HG03196 (cell line): ENCODE data around the gene RBBP8.

Experiments used
- ATAC-seq: cut with Tn5 transposase; IDR thresholded peaks from one replicate; pipeline ENCODE4 v1.9.1; 2021; ENCODE audit not compliant: unreplicated experiment

Gene RBBP8

DNA sequence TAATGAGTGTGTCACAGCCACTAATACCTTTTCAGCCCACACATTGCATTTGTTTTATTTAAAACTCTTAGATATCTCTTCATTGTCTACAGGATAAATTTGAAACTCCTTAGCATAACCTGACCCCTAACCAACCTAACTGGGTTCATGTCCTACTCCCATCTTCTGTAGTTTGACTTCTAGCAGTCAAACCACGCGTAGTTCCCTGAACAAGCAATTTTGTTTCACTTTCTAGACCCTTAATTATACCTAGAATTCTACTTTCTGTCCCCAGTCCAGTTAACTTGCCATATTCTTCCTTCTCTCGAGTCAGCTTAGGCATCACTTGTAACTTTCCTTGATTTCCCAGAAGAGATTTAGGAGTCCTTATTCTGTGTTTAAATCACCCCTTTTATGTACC lies 55.1 kb downstream of the RBBP8 start:
- no peak for ATAC-seq

DNA sequence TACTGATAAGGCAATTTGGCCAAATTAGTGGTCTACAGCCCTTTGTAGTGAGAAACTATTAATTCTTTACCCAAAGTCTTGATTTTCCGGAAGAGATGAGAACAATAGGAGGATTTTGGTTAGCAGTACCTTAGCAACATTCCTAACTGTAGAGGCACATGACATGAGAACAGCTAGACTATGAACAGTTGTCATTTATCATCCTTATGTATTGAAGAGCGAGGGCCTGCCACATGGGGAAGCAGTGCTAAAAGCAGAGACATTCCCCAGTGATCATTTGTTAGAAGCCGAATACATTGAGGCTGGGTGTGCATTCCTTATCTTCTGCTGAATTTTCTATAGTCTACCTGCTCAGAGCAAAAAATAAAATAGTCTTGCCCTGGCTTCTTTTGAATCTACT lies 65.2 kb downstream of the RBBP8 start:
- no peak for ATAC-seq

- no peak for ATAC-seq
These were observed 66.1 kb downstream of the RBBP8 start for GRCh38 chr18:22999212-22999611.

GRCh38 chr18:22999647-23000046 lies 66.5 kb downstream of the RBBP8 start:
- ATAC-seq, result no peak

DNA sequence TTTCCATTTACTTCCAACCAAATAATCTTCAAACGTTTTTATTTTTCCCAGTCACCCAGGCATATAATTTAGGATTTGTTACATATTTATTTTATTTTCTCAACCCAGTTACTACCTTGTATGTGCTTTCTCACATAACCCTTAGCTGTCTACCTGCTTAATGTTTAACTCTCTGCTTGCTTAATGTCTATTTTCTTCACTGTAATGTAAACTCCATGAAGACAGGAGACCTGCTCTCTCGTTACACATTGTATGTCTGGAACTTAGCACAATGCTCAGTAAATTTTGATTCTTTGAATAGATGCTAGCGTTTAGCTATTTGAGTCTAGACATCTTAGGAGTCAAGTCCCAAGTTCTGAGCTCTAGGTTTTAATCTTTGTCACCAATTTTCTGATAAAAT lies 70.2 kb downstream of the RBBP8 start:
- ATAC-seq, result no peak

- ATAC-seq, result no peak
These were observed 79.1 kb downstream of the RBBP8 start for GRCh38 chr18:23012249-23012648.

DNA sequence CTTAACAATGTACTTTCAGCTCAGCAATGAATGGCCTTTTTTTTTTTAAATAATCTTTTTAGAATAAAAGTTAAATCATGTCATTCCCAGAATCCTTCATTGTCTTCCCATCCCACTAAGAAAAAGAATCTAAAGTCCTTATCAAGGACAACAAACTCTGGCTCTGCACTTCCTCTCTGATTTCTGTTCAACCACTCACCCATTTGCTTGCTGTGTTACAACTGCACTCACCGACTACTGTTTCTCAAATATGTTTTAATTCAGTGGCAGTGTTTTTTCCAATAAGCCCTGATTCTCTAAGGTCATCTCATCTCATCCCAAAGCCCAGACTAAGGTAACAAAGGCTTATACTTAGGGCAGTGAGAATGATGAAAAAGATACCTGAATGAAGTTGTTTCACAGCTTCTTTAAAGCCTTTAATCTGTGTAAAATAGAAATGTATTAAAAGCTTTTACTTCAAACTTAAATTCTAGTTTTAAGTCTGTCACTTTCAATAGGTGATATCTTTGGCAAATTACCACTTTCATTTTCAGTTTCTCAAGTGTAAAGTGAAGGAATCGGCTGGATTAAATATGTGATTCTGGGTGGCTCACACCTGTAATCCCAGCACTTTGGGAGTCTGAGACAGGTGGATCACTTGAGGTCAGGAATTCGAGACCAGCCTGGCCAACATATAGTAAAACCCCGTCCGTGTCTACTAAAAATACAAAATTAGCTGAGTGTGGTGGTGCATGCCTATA lies 87.6 kb downstream of the RBBP8 start:
- no peak for ATAC-seq

GRCh38 chr18:23021623-23022022 lies 88.5 kb downstream of the RBBP8 start:
- ATAC-seq, result no peak

DNA sequence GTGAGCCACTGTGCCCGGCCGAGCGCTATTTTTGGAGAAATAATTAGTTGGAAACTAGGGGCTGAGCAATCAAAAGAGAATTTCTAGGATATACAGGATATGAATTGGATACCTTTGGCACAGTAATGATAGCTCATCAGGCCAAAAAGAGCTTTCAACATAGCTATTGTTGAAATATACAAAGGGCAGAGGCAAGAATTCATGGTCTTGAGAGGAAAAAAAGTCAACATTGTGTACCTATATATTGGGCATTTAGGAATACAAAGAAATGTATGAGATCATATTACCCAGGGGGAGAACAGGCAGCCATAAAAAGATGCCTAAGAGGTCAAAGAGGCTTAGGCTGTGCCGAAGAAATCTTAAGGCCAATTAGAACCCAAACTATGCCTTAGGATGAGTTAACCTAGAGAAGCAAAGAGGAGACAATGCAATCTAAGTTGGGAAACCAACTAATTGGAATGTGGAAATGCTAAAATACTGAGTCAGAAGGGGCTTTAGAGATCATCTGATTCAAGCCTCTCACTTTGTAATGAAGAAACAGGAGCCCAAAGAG lies 99.0 kb downstream of the RBBP8 start:
- ATAC-seq, result no peak

DNA sequence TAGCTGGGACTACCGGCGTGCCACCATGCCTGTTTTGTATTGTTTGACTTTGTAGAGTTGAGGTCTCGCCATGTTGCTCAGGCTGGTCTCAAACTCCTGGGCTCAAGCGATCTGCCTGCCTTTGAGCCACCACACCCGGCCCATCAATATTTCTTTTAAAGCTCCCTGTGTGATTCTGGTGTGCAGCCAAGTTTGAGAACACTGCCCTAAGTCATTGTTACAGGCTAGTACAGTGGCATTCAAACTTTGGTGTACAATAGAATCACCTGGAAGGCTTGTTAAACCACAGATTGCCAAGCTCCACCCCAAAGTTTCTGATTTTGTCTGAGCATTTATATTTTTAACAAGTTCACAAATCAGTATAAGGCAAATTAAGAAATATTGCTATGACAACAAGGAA lies 99.9 kb downstream of the RBBP8 start:
- no peak for ATAC-seq

DNA sequence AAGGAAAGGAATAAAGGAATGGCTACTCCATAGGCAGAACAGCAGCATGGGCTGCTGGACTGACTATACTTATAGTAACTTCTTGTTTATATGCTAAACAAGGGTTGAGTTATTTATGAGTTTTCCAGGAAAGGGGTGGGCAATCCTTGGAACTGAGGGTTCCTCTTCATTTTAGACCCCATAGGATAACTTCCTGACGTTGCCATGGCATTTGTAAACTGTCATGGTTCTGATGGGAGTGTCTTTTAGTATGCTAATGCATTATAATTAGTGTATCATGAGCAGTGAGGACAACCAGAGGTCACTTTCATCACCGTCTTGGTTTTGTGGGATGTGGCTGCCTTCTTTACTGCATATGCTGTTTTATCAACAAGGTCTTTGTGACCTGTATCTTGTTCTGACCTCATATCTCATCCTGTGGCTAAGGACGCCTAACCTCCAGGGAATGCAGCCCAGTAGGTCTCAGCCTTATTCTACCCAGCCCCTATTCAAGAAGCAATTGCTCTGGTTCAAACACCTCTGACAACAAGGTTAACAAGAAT lies 103.6 kb downstream of the RBBP8 start:
- no peak for ATAC-seq

GRCh38 chr18:23037646-23038045 lies 104.5 kb downstream of the RBBP8 start:
- ATAC-seq, result no peak

- no peak for ATAC-seq
These were observed 105.6 kb downstream of the RBBP8 start for GRCh38 chr18:23038712-23039111.

DNA sequence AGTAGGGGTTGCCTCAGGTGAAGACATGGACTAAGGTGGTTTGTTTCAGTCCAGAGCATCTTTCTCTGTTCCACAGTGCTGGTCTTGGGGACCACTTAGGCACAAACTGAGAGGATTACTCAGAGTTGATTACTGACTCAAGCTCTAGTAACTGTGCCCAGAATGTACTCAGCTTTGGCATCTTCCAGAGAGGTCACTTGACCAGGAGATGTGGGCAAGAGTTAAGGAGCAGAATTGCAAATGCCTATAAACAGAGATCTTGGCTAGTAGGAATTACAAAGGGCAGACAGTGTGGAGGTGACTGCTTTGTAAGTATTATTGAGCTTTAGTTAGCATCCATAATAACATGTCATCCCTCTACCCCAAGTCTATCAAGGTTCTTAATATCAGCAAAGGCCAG lies 109.0 kb downstream of the RBBP8 start:
- ATAC-seq, result no peak

DNA sequence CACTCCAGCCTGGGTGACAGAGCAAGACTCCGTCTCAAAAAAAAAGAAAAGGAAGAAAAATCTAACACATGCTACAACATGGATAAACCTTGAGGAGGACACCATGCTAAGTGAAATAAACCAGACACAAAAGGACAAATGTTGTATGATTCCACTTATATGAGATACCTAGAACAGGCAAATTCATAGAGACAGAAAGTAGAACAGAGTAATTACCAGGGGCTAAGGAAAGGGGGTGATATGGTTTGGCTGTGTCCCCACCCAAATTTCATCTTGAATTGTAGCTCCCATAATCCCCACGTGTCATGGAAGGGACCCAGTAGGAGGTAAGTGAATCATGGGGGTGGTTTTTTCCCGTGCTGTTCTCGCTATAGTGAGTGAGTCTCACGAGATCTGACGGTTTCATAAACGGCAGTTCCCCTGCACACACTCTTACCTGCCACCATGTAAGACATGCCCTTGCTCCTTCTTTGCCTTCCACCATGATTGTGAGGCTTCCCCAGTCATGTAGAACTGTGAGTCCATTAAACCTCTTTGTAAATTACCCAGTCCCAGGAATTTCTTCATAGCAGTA lies 110.8 kb downstream of the RBBP8 start:
- no peak for ATAC-seq

GRCh38 chr18:23049698-23050373 lies 116.7 kb downstream of the RBBP8 start:
- ATAC-seq, result no peak

GRCh38 chr18:23053776-23054457 lies 120.8 kb downstream of the RBBP8 start:
- no peak for ATAC-seq

DNA sequence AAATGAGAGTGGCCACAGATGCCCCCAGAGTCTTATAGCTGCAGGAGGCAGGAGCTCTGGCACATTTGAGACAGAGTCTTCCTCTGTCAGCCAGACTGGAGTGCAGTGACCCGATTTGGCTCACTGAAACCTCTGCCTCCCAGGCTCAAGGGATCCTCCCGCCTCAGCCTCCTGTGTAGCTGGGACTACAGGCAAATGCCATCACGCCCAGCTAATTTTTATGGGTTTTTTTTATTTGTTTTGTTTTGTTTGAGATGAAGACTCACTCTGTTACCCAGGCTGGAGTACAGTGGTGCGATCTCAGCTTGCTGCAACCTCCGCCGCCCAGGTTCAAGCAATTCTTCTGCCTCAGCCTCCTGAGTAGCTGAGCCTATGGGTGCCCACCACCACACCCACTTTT lies 121.4 kb downstream of the RBBP8 start:
- no peak for ATAC-seq

DNA sequence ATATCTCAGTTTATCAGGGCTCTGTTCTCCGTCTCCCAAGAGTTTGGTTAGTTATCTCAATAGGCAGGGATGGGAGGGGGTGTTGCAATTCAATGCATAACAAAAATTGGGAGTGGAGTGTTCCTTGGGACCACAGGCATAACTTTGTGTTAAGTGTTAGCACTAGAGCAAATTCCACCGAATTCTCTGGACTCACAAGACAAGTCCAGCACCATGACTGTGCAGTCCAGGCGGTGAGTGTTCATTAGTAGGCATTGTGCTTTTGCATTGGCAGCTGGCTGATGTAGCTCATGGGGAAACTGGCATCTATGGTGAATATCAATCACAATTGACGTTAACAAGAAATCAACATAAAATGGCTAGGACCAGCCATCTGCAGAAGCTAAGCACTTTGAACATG lies 123.2 kb downstream of the RBBP8 start:
- no peak for ATAC-seq

DNA sequence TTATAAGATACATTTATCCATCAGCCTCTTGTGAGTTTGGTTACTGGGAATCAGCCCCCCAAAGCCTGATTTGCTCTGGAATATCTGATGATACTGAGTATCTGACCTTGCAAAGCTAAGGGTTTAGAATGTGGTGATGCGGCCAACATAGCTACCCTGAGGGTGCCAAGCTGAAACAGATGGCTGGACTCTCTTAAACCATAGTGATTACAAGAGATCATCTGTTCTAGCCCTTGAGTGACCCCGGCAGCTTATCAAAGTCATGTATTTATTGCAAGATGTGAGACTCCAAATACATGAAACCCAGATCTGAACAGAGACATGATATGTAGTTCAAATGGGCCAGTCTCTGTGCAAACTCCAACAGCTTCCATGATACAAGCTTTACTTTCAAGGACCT lies 124.0 kb downstream of the RBBP8 start:
- no peak for ATAC-seq

GRCh38 chr18:23058746-23059415 lies 125.8 kb downstream of the RBBP8 start:
- ATAC-seq, result no peak
